WTC11 (cell line): ENCODE data around the gene SEH1L. TPM values are rescaled to one million over a fixed set of nuclear protein-coding genes. Genes with fewer than 3 reads are reported as not detected.

Experiments
- ATAC-seq: fragments of 200-7000 bp; cut with Tn5 transposase; 2 replicates; pipeline ENCODE4 v1.10.0; 2021; ENCODE audit warnings: mild to moderate bottlenecking, moderate library complexity
- CTCF ChIA-PET: fragments of 300-600 bp; sonication (Branson Sonifier 250); formaldehyde crosslinking; loops from one replicate; lab custom pipeline; 2021; ENCODE audit warnings: antibody characterized with exemption; lab: Charles Lee
- POLR2A ChIA-PET: fragments of 350-600 bp; sonication (Branson Sonifier 250); formaldehyde crosslinking; loops from one replicate; lab custom pipeline; 2021; ENCODE audit warnings: antibody characterized with exemption; lab: Charles Lee
- DNase-seq: peaks from one replicate; pipeline ENCODE4 v3.0.0; 2021; ENCODE audit warnings: low spot score
- H3K27ac Mint-ChIP-seq: 2 replicates; pipeline ENCODE4 v1.8.0; 2021; ENCODE audit warnings: mixed read lengths
- H3K27me3 Mint-ChIP-seq: 2 replicates; pipeline ENCODE4 v1.8.0; 2021; ENCODE audit warnings: low read depth, mild to moderate bottlenecking, moderate library complexity, mixed read lengths
- H3K36me3 Mint-ChIP-seq: 2 replicates; pipeline ENCODE4 v1.8.0; 2021; ENCODE audit warnings: mixed read lengths
- H3K4me1 Mint-ChIP-seq: 2 replicates; pipeline ENCODE4 v1.8.0; 2022; ENCODE audit warnings: mixed read lengths
- H3K4me3 Mint-ChIP-seq: 2 replicates; pipeline ENCODE4 v1.8.0; 2021; ENCODE audit warnings: mild to moderate bottlenecking, moderate library complexity, mixed read lengths
- H3K9me3 Mint-ChIP-seq: 2 replicates; pipeline ENCODE4 v1.8.0; 2021; ENCODE audit warnings: mixed read lengths
- EMX1 ChIP-seq: fragments of 250-450 bp; sonication (Bioruptor Pico); IDR thresholded peaks from 2 replicates; pipeline ENCODE4 v1.8.0; 2021; ENCODE audit warnings: mild to moderate bottlenecking
- ETV6 ChIP-seq: sonication (generic); formaldehyde crosslinking; IDR thresholded peaks from 2 replicates; pipeline ENCODE4 v1.8.1; 2022; ENCODE audit warnings: mild to moderate bottlenecking, missing genetic modification reagents
- FOXP1 ChIP-seq: sonication (generic); formaldehyde crosslinking; IDR thresholded peaks from 2 replicates; pipeline ENCODE4 v1.8.0; 2022; ENCODE audit warnings: missing genetic modification reagents, mild to moderate bottlenecking, moderate library complexity, borderline replicate concordance
- GTF2I ChIP-seq: fragments of 250-450 bp; sonication (Bioruptor Pico); conservative IDR thresholded peaks from 2 replicates; pipeline ENCODE4 v1.4.0; 2021; ENCODE audit warnings: mild to moderate bottlenecking
- IRF2 ChIP-seq: sonication (generic); formaldehyde crosslinking; IDR thresholded peaks from 2 replicates; pipeline ENCODE4 v1.8.0; 2022; ENCODE audit warnings: low read depth, missing genetic modification reagents, borderline replicate concordance
- NFE2L1 ChIP-seq: sonication (generic); formaldehyde crosslinking; IDR thresholded peaks from 2 replicates; pipeline ENCODE4 v1.8.1; 2023; ENCODE audit warnings: missing genetic modification reagents
- NFYB ChIP-seq: sonication (generic); formaldehyde crosslinking; conservative IDR thresholded peaks from 2 replicates; pipeline ENCODE4 v1.8.0; 2022; ENCODE audit warnings: low read depth, missing genetic modification reagents
- NR3C1 ChIP-seq: sonication (generic); formaldehyde crosslinking; conservative IDR thresholded peaks from 2 replicates; pipeline ENCODE4 v1.8.1; 2023; ENCODE audit warnings: low read depth, mild to moderate bottlenecking, missing genetic modification reagents
- SMAD3 ChIP-seq: sonication (generic); formaldehyde crosslinking; IDR thresholded peaks from 2 replicates; pipeline ENCODE4 v1.8.0; 2022; ENCODE audit warnings: missing genetic modification reagents, mild to moderate bottlenecking, borderline replicate concordance
- TEAD4 ChIP-seq: sonication (generic); formaldehyde crosslinking; IDR thresholded peaks from 2 replicates; pipeline ENCODE4 v1.8.0; 2022; ENCODE audit warnings: mild to moderate bottlenecking, missing genetic modification reagents
- TP53 ChIP-seq: sonication (generic); formaldehyde crosslinking; IDR thresholded peaks from 2 replicates; pipeline ENCODE4 v1.8.1; 2023; ENCODE audit warnings: mild to moderate bottlenecking, missing genetic modification reagents
- ZNF121 ChIP-seq: sonication (generic); formaldehyde crosslinking; IDR thresholded peaks from 2 replicates; pipeline ENCODE4 v1.8.0; 2023; ENCODE audit warnings: missing genetic modification reagents
- ZNF138 ChIP-seq: sonication (generic); formaldehyde crosslinking; conservative IDR thresholded peaks from 2 replicates; pipeline ENCODE4 v1.8.1; 2022; ENCODE audit warnings: mild to moderate bottlenecking, moderate library complexity, missing genetic modification reagents
- ZNF317 ChIP-seq: sonication (generic); formaldehyde crosslinking; IDR thresholded peaks from 2 replicates; pipeline ENCODE4 v1.8.1; 2023; ENCODE audit warnings: low read depth, mild to moderate bottlenecking, moderate library complexity, missing genetic modification reagents, borderline replicate concordance
- ZNF671 ChIP-seq: fragments of 250-450 bp; sonication (Bioruptor Pico); IDR thresholded peaks from 2 replicates; pipeline ENCODE4 v1.8.0; 2021; ENCODE audit warnings: mild to moderate bottlenecking
- total RNA-seq: library from RNA; stranded (reverse); gene quantifications from 3 replicates; pipeline ENCODE4 v1.2.3, GENCODE V29; 2021
- TF ChIP-seq, protein P1 (sequence below): sonication (generic); formaldehyde crosslinking; IDR thresholded peaks from 2 replicates; pipeline ENCODE4 v1.8.1; 2023; ENCODE audit warnings: mild to moderate bottlenecking, missing genetic modification reagents
- TF ChIP-seq, protein P2 (sequence below): fragments of 250-450 bp; sonication (Bioruptor Pico); IDR thresholded peaks from 2 replicates; pipeline ENCODE4 v1.8.0; 2021; ENCODE audit warnings: mild to moderate bottlenecking
- TF ChIP-seq, protein P3 (sequence below): sonication (generic); formaldehyde crosslinking; IDR thresholded peaks from 2 replicates; pipeline ENCODE4 v1.8.1; 2022; ENCODE audit warnings: mild to moderate bottlenecking, missing genetic modification reagents, moderate library complexity, borderline replicate concordance
- TF ChIP-seq, protein P4 (sequence below): sonication (generic); formaldehyde crosslinking; IDR thresholded peaks from 2 replicates; pipeline ENCODE4 v1.8.0; 2023; ENCODE audit warnings: mild to moderate bottlenecking, missing genetic modification reagents
- TF ChIP-seq, protein P5 (sequence below): fragments of 250-450 bp; sonication (Bioruptor Pico); IDR thresholded peaks from 2 replicates; pipeline ENCODE4 v1.9.0; 2021; ENCODE audit warnings: moderate library complexity, mild to moderate bottlenecking, inconsistent platforms, borderline replicate concordance
- TF ChIP-seq, protein P6 (sequence below): fragments of 250-450 bp; sonication (Bioruptor Pico); IDR thresholded peaks from 2 replicates; pipeline ENCODE4 v1.9.0; 2021; ENCODE audit warnings: mild to moderate bottlenecking
- TF ChIP-seq, protein P7 (sequence below): sonication (generic); formaldehyde crosslinking; IDR thresholded peaks from 2 replicates; pipeline ENCODE4 v1.8.1; 2023; ENCODE audit warnings: mild to moderate bottlenecking, missing genetic modification reagents, moderate library complexity
- TF ChIP-seq, protein P8 (sequence below): sonication (generic); formaldehyde crosslinking; IDR thresholded peaks from 2 replicates; pipeline ENCODE4 v1.8.1; 2023; ENCODE audit warnings: mild to moderate bottlenecking, missing genetic modification reagents, borderline replicate concordance

The SEH1L gene
- total RNA-seq, 1 experiment from 2014 or later = 75.5 TPM

DNA sequence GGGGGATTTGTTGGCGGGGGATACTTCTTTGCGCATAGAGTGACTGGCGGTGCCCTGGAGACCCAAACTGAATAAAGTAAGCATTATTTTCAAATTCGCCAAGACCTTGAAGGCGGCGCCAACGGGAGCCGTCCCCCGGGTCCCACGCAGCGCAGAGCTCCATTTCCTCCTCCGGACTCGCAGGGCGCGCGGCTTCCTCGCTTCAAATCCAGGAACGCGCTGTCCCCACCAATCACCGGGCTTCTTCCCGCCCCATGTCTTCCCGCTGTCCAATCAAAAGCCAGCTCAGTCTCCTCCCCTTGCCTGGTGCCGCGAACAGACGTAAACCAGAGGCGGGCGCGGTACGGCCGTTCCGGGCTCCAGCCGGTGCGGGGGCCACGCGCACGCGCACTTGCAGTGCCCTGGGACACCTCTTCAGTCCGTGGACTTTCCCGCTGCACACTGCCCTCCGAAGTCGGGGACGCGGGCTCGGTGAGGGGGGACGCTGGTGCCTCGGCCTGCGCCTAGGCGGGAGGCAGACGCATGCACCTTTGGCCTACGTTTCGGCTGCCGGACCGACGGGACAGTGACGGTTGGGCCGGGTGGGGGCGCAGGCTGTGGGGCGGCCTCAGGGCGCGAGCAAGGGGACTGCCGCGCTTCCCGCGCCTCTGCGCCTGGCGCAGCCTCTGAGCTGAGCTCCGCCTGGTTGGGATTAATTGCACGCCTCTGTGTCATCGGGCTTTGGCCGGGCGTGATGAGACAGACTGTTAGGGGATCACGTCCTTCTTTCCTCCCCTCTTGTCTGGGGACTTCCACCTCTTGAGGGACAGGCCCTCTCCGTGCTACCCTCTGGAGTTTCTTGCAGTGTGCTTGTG, 43.4 kb downstream of the SEH1L start, which contains the start of gene CEP192:
Gene CEP192 (plus strand): TSS at position 396 of the 854 bp plus-strand sequence. CDS start 8,063 bp downstream, outside the sequence.
- Mint-ChIP-seq H3K36me3 (no peaks in the 10 kb centered on the region), H3K27me3 (no peaks in the 10 kb centered on the region), H3K27ac (peak within 1 kb of the TSS; percentile 96), H3K4me3 (peak within 1 kb of the TSS; percentile 95), H3K9me3 (no peaks in the 10 kb centered on the region), H3K4me1 (peaks cover 13% of the 10 kb centered on the region)
- ATAC-seq = peak; percentile 91
- ChIA-PET CTCF (interaction anchor here (0.6 to 2.0 kb wide), 8 partner anchors 17 to 168 kb away, joined by 3 to 11 read pairs (median 3); no protein-coding TSS in a partner anchor), POLR2A (interaction anchor here (0.5 to 1.4 kb wide), 9 partner anchors 13 to 614 kb away, joined by 3 to 11 read pairs (median 4); partner anchors contain the start of genes AFG3L2, CEP76, PSMG2 and SEH1L)
- DNase-seq = peak; percentile 95
- TF ChIP-seq, protein P1, sequence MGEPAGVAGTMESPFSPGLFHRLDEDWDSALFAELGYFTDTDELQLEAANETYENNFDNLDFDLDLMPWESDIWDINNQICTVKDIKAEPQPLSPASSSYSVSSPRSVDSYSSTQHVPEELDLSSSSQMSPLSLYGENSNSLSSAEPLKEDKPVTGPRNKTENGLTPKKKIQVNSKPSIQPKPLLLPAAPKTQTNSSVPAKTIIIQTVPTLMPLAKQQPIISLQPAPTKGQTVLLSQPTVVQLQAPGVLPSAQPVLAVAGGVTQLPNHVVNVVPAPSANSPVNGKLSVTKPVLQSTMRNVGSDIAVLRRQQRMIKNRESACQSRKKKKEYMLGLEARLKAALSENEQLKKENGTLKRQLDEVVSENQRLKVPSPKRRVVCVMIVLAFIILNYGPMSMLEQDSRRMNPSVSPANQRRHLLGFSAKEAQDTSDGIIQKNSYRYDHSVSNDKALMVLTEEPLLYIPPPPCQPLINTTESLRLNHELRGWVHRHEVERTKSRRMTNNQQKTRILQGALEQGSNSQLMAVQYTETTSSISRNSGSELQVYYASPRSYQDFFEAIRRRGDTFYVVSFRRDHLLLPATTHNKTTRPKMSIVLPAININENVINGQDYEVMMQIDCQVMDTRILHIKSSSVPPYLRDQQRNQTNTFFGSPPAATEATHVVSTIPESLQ (CRISPR knock-in tag) = no peak
- TF ChIP-seq NFE2L1 (CRISPR knock-in tag) (peak; percentile 86; the same call in 1 of the 2 replicates), ZNF671 (CRISPR knock-in tag) (no peak), NFYB (peak; percentile 87), TEAD4 (CRISPR knock-in tag) (no peak), TP53 (CRISPR knock-in tag) (0 out of 2 replicates have a peak, but pooled peaks have one; percentile 56), SMAD3 (peak; percentile 81; the same call in 1 of the 2 replicates), IRF2 (0 out of 2 replicates have a peak, but pooled peaks have one; percentile 48), ZNF317 (CRISPR knock-in tag) (no peak), ETV6 (CRISPR knock-in tag) (peak; percentile 87), ZNF121 (no peak), GTF2I (CRISPR knock-in tag) (no peak), ZNF138 (CRISPR knock-in tag) (no peak), NR3C1 (CRISPR knock-in tag) (no peak), FOXP1 (peak; percentile 92), EMX1 (CRISPR knock-in tag) (no peak)
- TF ChIP-seq, protein P2, sequence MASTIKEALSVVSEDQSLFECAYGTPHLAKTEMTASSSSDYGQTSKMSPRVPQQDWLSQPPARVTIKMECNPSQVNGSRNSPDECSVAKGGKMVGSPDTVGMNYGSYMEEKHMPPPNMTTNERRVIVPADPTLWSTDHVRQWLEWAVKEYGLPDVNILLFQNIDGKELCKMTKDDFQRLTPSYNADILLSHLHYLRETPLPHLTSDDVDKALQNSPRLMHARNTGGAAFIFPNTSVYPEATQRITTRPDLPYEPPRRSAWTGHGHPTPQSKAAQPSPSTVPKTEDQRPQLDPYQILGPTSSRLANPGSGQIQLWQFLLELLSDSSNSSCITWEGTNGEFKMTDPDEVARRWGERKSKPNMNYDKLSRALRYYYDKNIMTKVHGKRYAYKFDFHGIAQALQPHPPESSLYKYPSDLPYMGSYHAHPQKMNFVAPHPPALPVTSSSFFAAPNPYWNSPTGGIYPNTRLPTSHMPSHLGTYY (CRISPR knock-in tag) = no peak
- TF ChIP-seq, protein P3, sequence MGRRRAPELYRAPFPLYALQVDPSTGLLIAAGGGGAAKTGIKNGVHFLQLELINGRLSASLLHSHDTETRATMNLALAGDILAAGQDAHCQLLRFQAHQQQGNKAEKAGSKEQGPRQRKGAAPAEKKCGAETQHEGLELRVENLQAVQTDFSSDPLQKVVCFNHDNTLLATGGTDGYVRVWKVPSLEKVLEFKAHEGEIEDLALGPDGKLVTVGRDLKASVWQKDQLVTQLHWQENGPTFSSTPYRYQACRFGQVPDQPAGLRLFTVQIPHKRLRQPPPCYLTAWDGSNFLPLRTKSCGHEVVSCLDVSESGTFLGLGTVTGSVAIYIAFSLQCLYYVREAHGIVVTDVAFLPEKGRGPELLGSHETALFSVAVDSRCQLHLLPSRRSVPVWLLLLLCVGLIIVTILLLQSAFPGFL = no peak
- TF ChIP-seq, protein P4, sequence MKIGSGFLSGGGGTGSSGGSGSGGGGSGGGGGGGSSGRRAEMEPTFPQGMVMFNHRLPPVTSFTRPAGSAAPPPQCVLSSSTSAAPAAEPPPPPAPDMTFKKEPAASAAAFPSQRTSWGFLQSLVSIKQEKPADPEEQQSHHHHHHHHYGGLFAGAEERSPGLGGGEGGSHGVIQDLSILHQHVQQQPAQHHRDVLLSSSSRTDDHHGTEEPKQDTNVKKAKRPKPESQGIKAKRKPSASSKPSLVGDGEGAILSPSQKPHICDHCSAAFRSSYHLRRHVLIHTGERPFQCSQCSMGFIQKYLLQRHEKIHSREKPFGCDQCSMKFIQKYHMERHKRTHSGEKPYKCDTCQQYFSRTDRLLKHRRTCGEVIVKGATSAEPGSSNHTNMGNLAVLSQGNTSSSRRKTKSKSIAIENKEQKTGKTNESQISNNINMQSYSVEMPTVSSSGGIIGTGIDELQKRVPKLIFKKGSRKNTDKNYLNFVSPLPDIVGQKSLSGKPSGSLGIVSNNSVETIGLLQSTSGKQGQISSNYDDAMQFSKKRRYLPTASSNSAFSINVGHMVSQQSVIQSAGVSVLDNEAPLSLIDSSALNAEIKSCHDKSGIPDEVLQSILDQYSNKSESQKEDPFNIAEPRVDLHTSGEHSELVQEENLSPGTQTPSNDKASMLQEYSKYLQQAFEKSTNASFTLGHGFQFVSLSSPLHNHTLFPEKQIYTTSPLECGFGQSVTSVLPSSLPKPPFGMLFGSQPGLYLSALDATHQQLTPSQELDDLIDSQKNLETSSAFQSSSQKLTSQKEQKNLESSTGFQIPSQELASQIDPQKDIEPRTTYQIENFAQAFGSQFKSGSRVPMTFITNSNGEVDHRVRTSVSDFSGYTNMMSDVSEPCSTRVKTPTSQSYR (CRISPR knock-in tag) = 0 out of 2 replicates have a peak, but pooled peaks have one; percentile 40
- TF ChIP-seq, protein P5, sequence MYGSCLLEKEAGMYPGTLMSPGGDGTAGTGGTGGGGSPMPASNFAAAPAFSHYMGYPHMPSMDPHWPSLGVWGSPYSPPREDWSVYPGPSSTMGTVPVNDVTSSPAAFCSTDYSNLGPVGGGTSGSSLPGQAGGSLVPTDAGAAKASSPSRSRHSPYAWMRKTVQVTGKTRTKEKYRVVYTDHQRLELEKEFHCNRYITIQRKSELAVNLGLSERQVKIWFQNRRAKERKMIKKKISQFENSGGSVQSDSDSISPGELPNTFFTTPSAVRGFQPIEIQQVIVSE (CRISPR knock-in tag) = no peak
- TF ChIP-seq, protein P6, sequence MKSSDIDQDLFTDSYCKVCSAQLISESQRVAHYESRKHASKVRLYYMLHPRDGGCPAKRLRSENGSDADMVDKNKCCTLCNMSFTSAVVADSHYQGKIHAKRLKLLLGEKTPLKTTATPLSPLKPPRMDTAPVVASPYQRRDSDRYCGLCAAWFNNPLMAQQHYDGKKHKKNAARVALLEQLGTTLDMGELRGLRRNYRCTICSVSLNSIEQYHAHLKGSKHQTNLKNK (CRISPR knock-in tag) = no peak
- TF ChIP-seq, protein P7, sequence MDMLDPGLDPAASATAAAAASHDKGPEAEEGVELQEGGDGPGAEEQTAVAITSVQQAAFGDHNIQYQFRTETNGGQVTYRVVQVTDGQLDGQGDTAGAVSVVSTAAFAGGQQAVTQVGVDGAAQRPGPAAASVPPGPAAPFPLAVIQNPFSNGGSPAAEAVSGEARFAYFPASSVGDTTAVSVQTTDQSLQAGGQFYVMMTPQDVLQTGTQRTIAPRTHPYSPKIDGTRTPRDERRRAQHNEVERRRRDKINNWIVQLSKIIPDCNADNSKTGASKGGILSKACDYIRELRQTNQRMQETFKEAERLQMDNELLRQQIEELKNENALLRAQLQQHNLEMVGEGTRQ (CRISPR knock-in tag) = peak; percentile 77
- TF ChIP-seq, protein P8, sequence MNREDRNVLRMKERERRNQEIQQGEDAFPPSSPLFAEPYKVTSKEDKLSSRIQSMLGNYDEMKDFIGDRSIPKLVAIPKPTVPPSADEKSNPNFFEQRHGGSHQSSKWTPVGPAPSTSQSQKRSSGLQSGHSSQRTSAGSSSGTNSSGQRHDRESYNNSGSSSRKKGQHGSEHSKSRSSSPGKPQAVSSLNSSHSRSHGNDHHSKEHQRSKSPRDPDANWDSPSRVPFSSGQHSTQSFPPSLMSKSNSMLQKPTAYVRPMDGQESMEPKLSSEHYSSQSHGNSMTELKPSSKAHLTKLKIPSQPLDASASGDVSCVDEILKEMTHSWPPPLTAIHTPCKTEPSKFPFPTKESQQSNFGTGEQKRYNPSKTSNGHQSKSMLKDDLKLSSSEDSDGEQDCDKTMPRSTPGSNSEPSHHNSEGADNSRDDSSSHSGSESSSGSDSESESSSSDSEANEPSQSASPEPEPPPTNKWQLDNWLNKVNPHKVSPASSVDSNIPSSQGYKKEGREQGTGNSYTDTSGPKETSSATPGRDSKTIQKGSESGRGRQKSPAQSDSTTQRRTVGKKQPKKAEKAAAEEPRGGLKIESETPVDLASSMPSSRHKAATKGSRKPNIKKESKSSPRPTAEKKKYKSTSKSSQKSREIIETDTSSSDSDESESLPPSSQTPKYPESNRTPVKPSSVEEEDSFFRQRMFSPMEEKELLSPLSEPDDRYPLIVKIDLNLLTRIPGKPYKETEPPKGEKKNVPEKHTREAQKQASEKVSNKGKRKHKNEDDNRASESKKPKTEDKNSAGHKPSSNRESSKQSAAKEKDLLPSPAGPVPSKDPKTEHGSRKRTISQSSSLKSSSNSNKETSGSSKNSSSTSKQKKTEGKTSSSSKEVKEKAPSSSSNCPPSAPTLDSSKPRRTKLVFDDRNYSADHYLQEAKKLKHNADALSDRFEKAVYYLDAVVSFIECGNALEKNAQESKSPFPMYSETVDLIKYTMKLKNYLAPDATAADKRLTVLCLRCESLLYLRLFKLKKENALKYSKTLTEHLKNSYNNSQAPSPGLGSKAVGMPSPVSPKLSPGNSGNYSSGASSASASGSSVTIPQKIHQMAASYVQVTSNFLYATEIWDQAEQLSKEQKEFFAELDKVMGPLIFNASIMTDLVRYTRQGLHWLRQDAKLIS = no peak
